Chondrocyte (in vitro differentiated cells): ENCODE data around the gene EIF2B4. TPM values are rescaled to one million over a fixed set of nuclear protein-coding genes. Genes with fewer than 3 reads are reported as not detected.

Source experiments
- DNase-seq: peaks from one replicate; pipeline ENCODE4 v3.0.0; 2021; ENCODE audit warnings: mixed read lengths, low spot score
- H3K27ac Mint-ChIP-seq: one replicate; pipeline ENCODE4 v1.8.0; 2021; ENCODE audit warnings: mild to moderate bottlenecking, moderate library complexity, mixed read lengths; ENCODE audit not compliant: unreplicated experiment
- H3K27me3 Mint-ChIP-seq: 2 replicates; pipeline ENCODE4 v1.8.0; 2021; ENCODE audit warnings: low read depth, mixed read lengths
- H3K36me3 Mint-ChIP-seq: 2 replicates; pipeline ENCODE4 v1.8.0; 2021; ENCODE audit warnings: low read depth, mixed read lengths
- H3K4me1 Mint-ChIP-seq: 2 replicates; pipeline ENCODE4 v1.8.0; 2021; ENCODE audit warnings: low read depth, mild to moderate bottlenecking, mixed read lengths
- H3K4me3 Mint-ChIP-seq: one replicate; pipeline ENCODE4 v1.8.0; 2021; ENCODE audit warnings: mild to moderate bottlenecking, moderate library complexity, mixed read lengths; ENCODE audit not compliant: unreplicated experiment
- H3K9me3 Mint-ChIP-seq: 2 replicates; pipeline ENCODE4 v1.8.0; 2021; ENCODE audit warnings: low read depth, mixed read lengths
- total RNA-seq: library from RNA; stranded (reverse); gene quantifications from 3 replicates; pipeline ENCODE4 v1.2.1, GENCODE V29; 2021
- TF ChIP-seq, protein P1 (sequence below): fragments of 200-600 bp; sonication (generic); IDR thresholded peaks from 2 replicates; pipeline ENCODE4 v1.5.0; 2021; ENCODE audit warnings: antibody characterized with exemption, mild to moderate bottlenecking, moderate library complexity

The EIF2B4 gene
- total RNA-seq, 1 donor from 2014 or later: 46.2 TPM

DNA sequence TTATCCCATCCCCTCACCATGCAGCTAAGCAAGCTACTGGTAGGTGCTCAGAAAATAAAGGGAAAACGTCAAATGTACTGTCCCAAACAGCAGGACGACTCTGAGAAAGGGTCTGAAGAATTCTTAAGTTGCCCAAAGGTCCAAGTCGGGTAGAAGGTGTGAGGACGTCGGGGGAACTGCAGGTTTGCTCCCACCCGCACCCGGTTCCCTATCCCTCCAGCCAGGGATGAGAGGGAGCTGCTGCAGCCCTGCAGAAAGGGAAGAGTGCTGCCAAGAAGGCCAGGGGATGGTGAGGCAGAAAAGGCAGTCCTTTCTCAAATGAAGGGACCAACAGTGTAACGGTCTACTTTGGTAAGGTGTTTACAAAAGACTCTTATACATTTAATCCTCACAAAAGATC, 55.0 kb downstream of the EIF2B4 start:
- Mint-ChIP-seq H3K27ac (no peak overlapping the region), H3K27me3 (no peaks in the 10 kb centered on the region), H3K9me3 (no peaks in the 10 kb centered on the region), H3K4me3 (no peak overlapping the region), H3K4me1 (no peaks in the 10 kb centered on the region), H3K36me3 (peaks cover 10% of the 10 kb centered on the region)
- TF ChIP-seq, protein P1, sequence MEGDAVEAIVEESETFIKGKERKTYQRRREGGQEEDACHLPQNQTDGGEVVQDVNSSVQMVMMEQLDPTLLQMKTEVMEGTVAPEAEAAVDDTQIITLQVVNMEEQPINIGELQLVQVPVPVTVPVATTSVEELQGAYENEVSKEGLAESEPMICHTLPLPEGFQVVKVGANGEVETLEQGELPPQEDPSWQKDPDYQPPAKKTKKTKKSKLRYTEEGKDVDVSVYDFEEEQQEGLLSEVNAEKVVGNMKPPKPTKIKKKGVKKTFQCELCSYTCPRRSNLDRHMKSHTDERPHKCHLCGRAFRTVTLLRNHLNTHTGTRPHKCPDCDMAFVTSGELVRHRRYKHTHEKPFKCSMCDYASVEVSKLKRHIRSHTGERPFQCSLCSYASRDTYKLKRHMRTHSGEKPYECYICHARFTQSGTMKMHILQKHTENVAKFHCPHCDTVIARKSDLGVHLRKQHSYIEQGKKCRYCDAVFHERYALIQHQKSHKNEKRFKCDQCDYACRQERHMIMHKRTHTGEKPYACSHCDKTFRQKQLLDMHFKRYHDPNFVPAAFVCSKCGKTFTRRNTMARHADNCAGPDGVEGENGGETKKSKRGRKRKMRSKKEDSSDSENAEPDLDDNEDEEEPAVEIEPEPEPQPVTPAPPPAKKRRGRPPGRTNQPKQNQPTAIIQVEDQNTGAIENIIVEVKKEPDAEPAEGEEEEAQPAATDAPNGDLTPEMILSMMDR: no peak
- DNase-seq: no peak

DNA sequence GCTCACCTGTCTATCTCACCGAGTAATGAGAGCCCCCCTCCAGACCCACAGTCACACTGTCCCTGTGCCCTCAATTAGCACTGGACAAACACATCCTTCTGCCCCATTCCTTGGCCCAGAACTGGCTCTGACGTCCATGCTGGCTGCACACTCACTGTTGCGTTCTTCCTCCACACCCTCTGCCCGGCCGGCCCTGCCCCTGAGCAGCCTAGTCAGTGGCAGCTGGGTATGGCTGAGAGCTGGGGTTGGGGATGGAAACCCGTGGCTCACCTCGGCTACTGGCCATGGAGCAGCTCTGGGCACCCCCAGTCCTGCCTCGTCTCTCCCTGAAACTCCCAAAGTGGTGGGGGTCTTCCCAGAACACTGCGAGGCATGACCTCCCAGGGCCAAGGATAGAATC, 55.4 kb downstream of the EIF2B4 start:
- no peak overlapping the region for H3K4me3 Mint-ChIP-seq
- peaks cover 12% of the 10 kb centered on the region for H3K36me3 Mint-ChIP-seq
- DNase-seq: no peak
- H3K4me1 Mint-ChIP-seq: no peaks in the 10 kb centered on the region
- H3K27me3 Mint-ChIP-seq: no peaks in the 10 kb centered on the region
- TF ChIP-seq, protein P1: no peak
- no peaks in the 10 kb centered on the region for H3K9me3 Mint-ChIP-seq
- H3K27ac Mint-ChIP-seq: no peak overlapping the region

Other genes starting within 250 kb of the EIF2B4 start
- 0.30 to 0.44 TPM (median 0.31 TPM) in 3 replicates for gene ABHD1, start 246.5 kb downstream of the EIF2B4 start, total RNA-seq
- 44.7 to 53.0 TPM (median 49.4 TPM) in 3 replicates for gene PREB, start 235.7 kb downstream of the EIF2B4 start, total RNA-seq
- not detected in 3 replicates for gene PRR30, start 230.9 kb downstream of the EIF2B4 start, total RNA-seq
- gene TCF23, start 221.3 kb downstream of the EIF2B4 start, total RNA-seq: not detected in 3 replicates
- 79.0 to 116 TPM (median 91.2 TPM) in 3 replicates for gene ATRAID, start 158.3 kb downstream of the EIF2B4 start, total RNA-seq
- gene SLC5A6, start 158.1 kb downstream of the EIF2B4 start, total RNA-seq: 21.8 to 27.9 TPM (median 24.3 TPM) in 3 replicates
- 54.8 to 88.4 TPM (median 55.0 TPM) in 3 replicates for gene CAD, start 153.0 kb downstream of the EIF2B4 start, total RNA-seq
- 0.17 to 0.31 TPM in 2 of 3 replicates, not detected in the other for gene SLC30A3, start 107.3 kb downstream of the EIF2B4 start, total RNA-seq
- gene DNAJC5G, start 94.9 kb downstream of the EIF2B4 start, total RNA-seq: not detected in 3 replicates
- gene TRIM54, start 87.9 kb downstream of the EIF2B4 start, total RNA-seq: not detected in 3 replicates
- 1.2 to 2.7 TPM (median 1.5 TPM) in 3 replicates for gene UCN, start 61.9 kb downstream of the EIF2B4 start, total RNA-seq
- 57.6 to 68.7 TPM (median 57.7 TPM) in 3 replicates for gene MPV17, start 47.2 kb downstream of the EIF2B4 start, total RNA-seq
- gene GTF3C2, start 13.6 kb downstream of the EIF2B4 start, total RNA-seq: 42.0 to 55.3 TPM (median 43.2 TPM) in 3 replicates
- gene SNX17, start 278 bp upstream of the EIF2B4 start, total RNA-seq: 108 to 130 TPM (median 111 TPM) in 3 replicates
- 15.3 to 23.2 TPM (median 15.5 TPM) in 3 replicates for gene ZNF513, start 10.4 kb upstream of the EIF2B4 start, total RNA-seq
- 55.7 to 72.8 TPM (median 59.4 TPM) in 3 replicates for gene PPM1G, start 39.3 kb upstream of the EIF2B4 start, total RNA-seq
- 125 to 143 TPM (median 128 TPM) in 3 replicates for gene NRBP1, start 58.3 kb upstream of the EIF2B4 start, total RNA-seq
- 1.1 to 3.6 TPM (median 1.4 TPM) in 3 replicates for gene KRTCAP3, start 72.0 kb upstream of the EIF2B4 start, total RNA-seq
- gene IFT172, start 119.4 kb upstream of the EIF2B4 start, total RNA-seq: 19.3 to 36.9 TPM (median 21.5 TPM) in 3 replicates
- 8.6 to 17.7 TPM (median 17.4 TPM) in 3 replicates for gene FNDC4, start 124.9 kb upstream of the EIF2B4 start, total RNA-seq
- gene GCKR, start 126.5 kb upstream of the EIF2B4 start, total RNA-seq: 0.21 TPM in 1 of 3 replicates, not detected in the others
- gene ZNF512, start 212.7 kb upstream of the EIF2B4 start, total RNA-seq: 27.8 to 34.7 TPM (median 29.5 TPM) in 3 replicates